HG03039 (cell line): Measurements from ENCODE around the gene FXYD2.

Source experiments
- ATAC-seq: cut with Tn5 transposase; IDR thresholded peaks from one replicate; pipeline ENCODE4 v1.9.1; 2021; ENCODE audit warnings: mild to moderate bottlenecking, moderate library complexity; ENCODE audit not compliant: unreplicated experiment

Gene FXYD2

GRCh38 chr11:117805045-117805444 is 19.5 kb downstream of the FXYD2 start:
- ATAC-seq, result no peak

GRCh38 chr11:117803896-117804295 is 20.6 kb downstream of the FXYD2 start:
- ATAC-seq, result no peak

GRCh38 chr11:117799634-117800033 is 24.9 kb downstream of the FXYD2 start:
- ATAC-seq, result no peak

DNA sequence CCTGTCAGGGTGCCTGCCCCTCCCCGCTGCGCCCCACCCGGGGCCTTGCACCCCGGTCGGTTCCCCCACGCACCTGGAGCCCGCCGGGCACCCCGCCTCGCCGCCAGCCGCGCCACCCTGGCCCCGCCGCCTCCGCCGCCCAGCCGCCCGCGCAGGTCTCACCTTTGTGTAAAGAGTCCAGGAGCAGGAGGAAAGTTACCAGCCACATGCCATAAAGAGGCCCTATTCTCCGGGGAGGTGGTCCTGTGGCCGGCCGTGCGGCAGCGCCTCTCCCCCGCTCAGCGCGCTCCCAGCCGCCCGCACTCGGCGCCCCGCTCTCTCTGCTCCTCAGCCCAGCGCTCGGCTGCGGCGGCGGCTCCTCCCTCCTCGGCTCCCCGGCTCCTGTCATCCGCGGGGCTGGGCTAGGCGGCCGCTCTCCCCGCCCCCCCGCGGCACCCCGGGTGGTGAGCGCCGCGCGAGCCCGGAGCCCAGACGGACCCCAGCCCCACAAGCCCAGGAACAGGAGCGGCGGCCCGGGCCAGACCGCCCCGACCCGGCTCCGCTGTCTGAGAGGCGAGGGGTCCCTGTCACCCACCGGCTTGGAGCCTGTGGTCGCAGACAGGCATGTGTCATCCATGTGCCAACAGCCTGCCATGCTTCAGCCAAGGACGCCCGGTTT is 27.5 kb downstream of the FXYD2 start, which contains the start of gene DSCAML1:
DSCAML1 (minus strand) TSS at position 345 of the 658 bp plus-strand sequence; CDS start at position 208, 137 bp downstream.
- ATAC-seq, result no peak

- ATAC-seq, result no peak
Measured at GRCh38 chr11:117796456-117796871, 28.1 kb downstream of the FXYD2 start.

DNA sequence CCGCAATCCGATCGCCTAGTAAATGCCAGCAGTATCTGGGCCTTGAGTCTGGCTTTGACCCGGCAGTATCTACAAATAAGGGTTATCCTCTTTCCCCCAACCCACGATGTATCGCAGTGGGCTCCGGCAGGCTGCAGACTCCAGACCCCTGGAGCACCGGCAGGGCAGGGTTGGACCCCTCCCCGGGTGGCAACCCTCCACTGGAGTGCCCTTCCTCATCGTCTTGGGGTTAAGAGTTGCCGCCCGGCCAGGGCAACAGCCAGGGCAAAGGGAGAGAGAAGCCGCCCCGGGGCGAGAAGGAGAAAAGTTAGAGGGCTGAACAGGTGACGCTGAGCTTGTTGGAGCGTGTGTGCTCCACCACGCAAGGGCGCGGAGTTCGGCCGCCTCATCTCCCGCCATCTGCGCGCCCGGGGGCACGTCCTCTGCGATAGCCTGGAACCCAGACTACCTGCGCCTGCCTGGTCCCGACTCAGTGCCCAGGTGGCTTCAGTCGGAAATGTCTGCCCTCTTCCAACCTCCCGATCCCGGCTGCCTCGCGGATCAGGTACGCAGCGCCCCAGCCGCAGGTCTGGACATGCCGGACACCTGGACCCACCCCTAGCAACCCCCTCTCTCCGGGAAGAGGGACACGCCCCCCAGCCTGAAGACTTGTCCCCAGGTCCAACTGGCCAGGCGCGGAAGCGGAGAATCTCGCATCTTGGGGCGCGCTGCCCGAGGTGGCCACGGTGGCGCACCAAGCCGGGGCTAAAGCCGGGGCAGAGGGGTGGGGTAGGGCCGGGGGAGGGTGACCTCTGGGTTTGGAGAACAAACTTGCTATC is 28.7 kb downstream of the FXYD2 start:
- ATAC-seq, result no peak

DNA sequence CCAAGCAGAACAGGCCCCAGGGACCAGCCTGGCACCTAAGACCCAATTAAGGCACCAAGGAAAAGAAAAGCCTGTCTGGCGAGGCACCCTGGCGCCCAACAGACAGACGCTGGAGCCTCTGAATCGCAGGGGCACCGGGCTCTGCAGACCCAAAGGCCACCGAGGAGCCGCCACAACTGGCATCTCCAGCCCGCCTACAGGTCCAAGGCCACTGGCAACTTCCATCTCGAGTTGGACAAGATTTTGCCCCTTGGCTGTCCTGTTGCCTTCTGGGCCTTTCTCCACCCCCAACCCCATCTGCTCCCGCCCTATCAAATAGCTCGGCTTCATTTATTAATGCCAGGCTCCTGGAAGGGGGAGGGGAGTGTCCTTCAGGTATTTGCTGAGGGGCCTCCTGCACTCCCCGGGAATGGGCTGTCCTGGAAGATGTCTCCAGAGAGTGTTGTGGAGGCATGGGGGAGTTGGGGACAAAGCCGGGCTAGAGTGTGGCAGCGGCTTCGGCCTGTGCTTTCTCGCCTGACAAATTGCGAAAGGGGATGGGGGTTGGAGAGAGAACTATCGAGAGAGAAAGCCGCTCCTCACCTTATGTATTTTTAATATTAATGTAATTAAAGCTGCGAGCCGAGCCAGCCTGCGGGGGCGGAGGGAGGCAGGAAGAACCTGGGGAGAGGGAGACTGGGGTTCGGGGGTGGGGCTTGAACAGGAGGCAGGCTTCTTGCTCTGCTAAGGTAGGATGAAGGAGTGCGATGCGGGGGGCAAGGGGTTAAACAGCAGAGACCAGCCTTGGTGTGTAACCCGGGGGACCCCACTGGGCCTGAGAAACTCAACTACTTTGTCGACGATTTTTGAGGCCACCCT is 29.5 kb downstream of the FXYD2 start:
- ATAC-seq, result no peak

- ATAC-seq, result no peak
Measured at GRCh38 chr11:117794135-117794534, 30.4 kb downstream of the FXYD2 start.

GRCh38 chr11:117793583-117793982 is 31.0 kb downstream of the FXYD2 start:
- ATAC-seq, result no peak

- no peak for ATAC-seq
Measured at GRCh38 chr11:117792992-117793391, 31.6 kb downstream of the FXYD2 start.

DNA sequence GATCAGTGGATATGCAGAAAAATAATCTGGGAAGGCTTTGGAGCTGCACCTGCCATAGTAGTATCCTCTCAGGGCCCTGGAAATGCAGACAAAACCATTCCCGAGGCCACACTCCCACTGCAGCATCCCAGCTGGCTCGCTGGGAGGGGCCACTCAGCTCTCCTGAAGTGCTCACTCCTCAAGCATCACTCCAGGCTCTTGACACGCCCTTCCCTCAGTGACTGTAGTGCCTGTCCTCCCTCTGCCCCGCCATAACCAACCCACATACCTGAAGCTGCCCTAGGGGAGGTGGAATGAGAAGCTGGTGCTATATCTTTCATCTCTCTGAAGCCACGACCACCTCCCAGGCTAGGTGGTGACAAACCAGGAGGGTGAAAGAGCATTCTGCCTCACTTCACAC is 32.3 kb downstream of the FXYD2 start:
- no peak for ATAC-seq

- ATAC-seq, result no peak
Measured at GRCh38 chr11:117790279-117790678, 34.3 kb downstream of the FXYD2 start.

GRCh38 chr11:117789241-117789640 is 35.3 kb downstream of the FXYD2 start:
- no peak for ATAC-seq

DNA sequence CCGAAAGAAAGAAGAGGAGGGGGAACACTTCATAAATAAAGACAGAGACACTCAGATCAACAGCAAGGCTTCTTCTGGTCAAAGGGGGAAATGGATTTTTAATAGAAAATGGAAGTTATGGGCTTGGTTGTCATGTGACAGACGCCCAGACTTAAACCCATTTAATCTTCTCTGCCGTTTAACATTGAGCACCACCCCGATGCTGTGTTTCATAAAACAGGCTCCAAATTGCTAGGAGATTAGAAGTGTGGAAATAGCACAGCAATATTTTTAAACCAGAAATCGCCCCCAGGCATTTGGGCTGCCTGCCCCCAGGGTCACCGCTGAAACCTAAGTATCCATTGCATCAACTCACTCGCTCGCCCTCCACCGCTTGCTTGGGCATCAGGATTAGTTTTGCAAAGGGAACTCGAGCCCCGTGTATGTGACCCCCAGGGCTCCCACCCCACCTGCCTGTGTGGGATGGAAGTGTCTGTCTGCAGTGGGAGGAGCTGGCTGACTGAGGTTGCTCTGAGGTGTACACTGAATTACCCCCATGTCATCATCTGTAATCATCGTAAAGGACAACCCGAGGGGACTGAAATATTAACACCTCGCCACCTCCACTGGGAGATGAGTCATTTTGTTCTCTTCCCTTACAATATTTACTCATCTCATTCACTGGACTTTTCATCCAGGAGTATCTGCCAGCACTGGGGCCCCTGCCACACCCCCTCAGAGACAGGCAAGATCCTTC is 38.2 kb downstream of the FXYD2 start:
- no peak for ATAC-seq

GRCh38 chr11:117782101-117782500 is 42.4 kb downstream of the FXYD2 start:
- ATAC-seq, result no peak

- ATAC-seq, result no peak
Measured at GRCh38 chr11:117781627-117782026, 42.9 kb downstream of the FXYD2 start.

DNA sequence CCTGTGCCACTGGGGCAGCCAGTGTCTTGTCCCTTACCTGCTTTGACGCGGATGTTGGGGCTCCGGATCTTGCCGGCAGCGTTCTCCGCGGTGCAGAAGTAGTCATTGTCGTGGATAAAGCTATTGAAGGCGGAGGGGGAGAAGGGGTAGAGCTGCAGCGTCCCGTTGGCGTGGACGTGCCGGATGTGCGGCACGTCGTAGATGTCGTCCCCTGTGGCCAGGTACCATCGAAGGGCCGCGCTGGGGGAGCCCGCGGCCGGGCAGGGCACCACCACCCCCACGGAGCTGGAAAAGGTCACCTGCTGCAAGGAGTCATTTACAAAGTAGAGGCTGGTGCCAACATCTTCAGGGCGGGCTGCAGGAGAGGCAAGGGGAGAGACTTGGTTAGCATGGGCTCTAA is 44.1 kb downstream of the FXYD2 start:
- ATAC-seq, result no peak

DNA sequence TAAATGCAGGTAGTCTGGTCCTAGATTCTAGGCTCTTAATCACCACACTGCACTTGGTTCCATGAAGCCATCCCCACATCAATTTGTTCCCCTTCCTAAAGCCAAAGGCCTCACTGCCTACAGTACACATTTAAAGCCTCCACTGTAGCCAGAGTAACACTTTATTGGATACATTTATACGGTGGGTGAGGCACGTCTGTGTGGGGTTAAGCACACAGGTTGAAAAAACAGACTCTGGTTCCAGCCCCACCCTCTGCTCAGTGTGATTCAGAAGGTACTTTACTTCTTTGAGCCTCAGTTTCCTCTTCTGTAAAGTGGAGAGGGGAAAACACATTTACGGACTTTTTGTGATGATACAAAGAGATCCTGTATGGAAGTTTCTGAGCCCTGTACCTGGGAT is 50.0 kb downstream of the FXYD2 start:
- ATAC-seq, result no peak

- no peak for ATAC-seq
Measured at GRCh38 chr11:117772360-117772759, 52.2 kb downstream of the FXYD2 start.

- no peak for ATAC-seq
Measured at GRCh38 chr11:117771841-117772240, 52.7 kb downstream of the FXYD2 start.

- no peak for ATAC-seq
Measured at GRCh38 chr11:117771197-117771596, 53.3 kb downstream of the FXYD2 start.
